ENCODE data around the gene SCN2B.

SCN2B gene

GRCh38 chr11:118139578-118139977, 36.9 kb downstream of the SCN2B start:
- in situ Hi-C loops (cut with MboI; ENCODE audit: low sequenced_read_pairs, unreplicated experiment): no loop called here
- no peak for DNase-seq (ENCODE audit: low spot score)
- TF ChIP-seq, protein P1, sequence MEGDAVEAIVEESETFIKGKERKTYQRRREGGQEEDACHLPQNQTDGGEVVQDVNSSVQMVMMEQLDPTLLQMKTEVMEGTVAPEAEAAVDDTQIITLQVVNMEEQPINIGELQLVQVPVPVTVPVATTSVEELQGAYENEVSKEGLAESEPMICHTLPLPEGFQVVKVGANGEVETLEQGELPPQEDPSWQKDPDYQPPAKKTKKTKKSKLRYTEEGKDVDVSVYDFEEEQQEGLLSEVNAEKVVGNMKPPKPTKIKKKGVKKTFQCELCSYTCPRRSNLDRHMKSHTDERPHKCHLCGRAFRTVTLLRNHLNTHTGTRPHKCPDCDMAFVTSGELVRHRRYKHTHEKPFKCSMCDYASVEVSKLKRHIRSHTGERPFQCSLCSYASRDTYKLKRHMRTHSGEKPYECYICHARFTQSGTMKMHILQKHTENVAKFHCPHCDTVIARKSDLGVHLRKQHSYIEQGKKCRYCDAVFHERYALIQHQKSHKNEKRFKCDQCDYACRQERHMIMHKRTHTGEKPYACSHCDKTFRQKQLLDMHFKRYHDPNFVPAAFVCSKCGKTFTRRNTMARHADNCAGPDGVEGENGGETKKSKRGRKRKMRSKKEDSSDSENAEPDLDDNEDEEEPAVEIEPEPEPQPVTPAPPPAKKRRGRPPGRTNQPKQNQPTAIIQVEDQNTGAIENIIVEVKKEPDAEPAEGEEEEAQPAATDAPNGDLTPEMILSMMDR (IDR thresholded peaks at IDR 0.05; ENCODE audit: borderline replicate concordance, control extremely low read depth, extremely low read depth, insufficient read depth, missing control alignments): no peak

GRCh38 chr11:118138839-118139420, 37.5 kb downstream of the SCN2B start:
- no peak for DNase-seq (ENCODE audit: low spot score)
- in situ Hi-C loops (cut with MboI; ENCODE audit: low sequenced_read_pairs, unreplicated experiment): no loop called here
- TF ChIP-seq, protein P1 (IDR thresholded peaks at IDR 0.05; ENCODE audit: borderline replicate concordance, control extremely low read depth, extremely low read depth, insufficient read depth, missing control alignments): no peak

DNA sequence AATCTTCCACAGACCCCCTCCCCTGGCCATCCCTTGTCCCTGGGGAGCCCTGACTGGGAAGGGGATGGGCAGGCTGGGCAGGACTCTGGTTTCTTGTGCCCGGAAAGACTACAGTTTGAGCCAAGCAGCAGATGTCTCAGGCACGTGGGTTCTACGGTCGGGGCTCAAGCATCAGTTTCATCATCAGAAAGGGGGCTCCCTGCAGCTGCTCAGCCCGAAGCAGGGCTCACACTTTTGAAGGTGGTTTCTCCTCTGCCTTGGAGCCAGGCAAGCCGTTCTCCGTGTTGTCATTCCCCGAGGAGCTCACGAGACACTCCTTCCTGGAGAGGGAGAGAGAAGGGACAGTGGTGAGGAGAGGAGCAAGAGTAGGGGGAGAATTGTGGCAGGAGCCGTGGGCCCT, 39.6 kb downstream of the SCN2B start:
- no peak for DNase-seq (ENCODE audit: low spot score)
- TF ChIP-seq, protein P1 (IDR thresholded peaks at IDR 0.05; ENCODE audit: borderline replicate concordance, control extremely low read depth, extremely low read depth, insufficient read depth, missing control alignments): no peak
- in situ Hi-C loops (cut with MboI; ENCODE audit: low sequenced_read_pairs, unreplicated experiment): no loop called here

- in situ Hi-C loops (cut with MboI; ENCODE audit: low sequenced_read_pairs, unreplicated experiment): no loop called here
- DNase-seq (ENCODE audit: low spot score): no peak
- TF ChIP-seq, protein P1 (IDR thresholded peaks at IDR 0.05; ENCODE audit: borderline replicate concordance, control extremely low read depth, extremely low read depth, insufficient read depth, missing control alignments): no peak
Measured at GRCh38 chr11:118136341-118136740, 40.1 kb downstream of the SCN2B start.

- TF ChIP-seq, protein P1 (IDR thresholded peaks at IDR 0.05; ENCODE audit: borderline replicate concordance, control extremely low read depth, extremely low read depth, insufficient read depth, missing control alignments): no peak
- in situ Hi-C loops (cut with MboI; ENCODE audit: low sequenced_read_pairs, unreplicated experiment): no loop called here
- no peak for DNase-seq (ENCODE audit: low spot score)
Measured at GRCh38 chr11:118135796-118136165, 40.7 kb downstream of the SCN2B start.

DNA sequence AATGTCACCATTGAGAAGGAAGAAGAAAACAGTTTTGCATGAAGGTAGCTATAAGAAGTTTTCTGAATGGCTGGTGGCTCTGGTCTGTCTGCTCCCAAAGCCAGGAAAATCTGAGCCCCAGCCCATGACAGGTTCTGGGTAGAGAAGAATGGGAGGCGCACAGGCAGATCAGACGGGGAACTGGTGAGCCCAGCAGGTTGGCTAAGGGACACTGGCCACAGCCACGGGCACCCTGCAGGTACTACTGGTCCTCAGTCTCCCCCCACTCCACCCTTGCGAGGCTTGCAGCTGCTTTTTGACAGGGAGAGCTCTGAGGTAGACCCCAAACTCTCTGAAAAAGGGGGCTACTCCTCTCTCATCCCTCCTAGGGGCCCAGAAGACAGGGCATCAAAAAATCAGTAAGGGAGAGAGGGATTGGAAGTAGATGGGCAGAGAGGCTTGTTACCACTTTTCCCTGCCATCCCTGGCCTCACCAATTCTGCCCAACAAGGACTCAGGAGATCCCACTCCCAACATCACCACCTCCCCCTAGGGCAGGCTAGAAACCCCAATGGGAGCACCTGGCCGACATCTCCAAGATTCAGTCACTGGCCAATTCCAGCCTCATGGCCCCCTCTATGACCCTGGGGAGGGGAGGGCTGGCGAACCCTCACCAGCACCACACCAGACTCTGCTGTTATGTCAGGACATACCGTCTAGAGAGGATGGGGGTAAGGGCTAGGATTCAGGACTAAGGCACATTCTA, 41.2 kb downstream of the SCN2B start:
- no peak for DNase-seq (ENCODE audit: low spot score)
- in situ Hi-C loops (cut with MboI; ENCODE audit: low sequenced_read_pairs, unreplicated experiment): no loop called here
- TF ChIP-seq, protein P1 (IDR thresholded peaks at IDR 0.05; ENCODE audit: borderline replicate concordance, control extremely low read depth, extremely low read depth, insufficient read depth, missing control alignments): no peak
